WTC11 (cell line): ENCODE results near the gene UBL7.

Source experiments
- GTF2I ChIP-seq: fragments of 250-450 bp; sonication (Bioruptor Pico); conservative IDR thresholded peaks from 2 replicates; pipeline ENCODE4 v1.4.0; 2021; ENCODE audit warnings: mild to moderate bottlenecking
- MAX ChIP-seq: sonication (generic); formaldehyde crosslinking; IDR thresholded peaks from 2 replicates; pipeline ENCODE4 v1.8.0; 2022; ENCODE audit warnings: mild to moderate bottlenecking, missing genetic modification reagents
- NFYB ChIP-seq: sonication (generic); formaldehyde crosslinking; conservative IDR thresholded peaks from 2 replicates; pipeline ENCODE4 v1.8.0; 2022; ENCODE audit warnings: low read depth, missing genetic modification reagents
- SP1 ChIP-seq: sonication (generic); formaldehyde crosslinking; conservative IDR thresholded peaks from 2 replicates; pipeline ENCODE4 v1.8.1; 2022; ENCODE audit warnings: missing genetic modification reagents
- ZNF416 ChIP-seq: fragments of 250-450 bp; sonication (Bioruptor Pico); IDR thresholded peaks from 2 replicates; pipeline ENCODE4 v1.9.0; 2021; ENCODE audit warnings: mild to moderate bottlenecking, inconsistent platforms
- TF ChIP-seq, protein P1 (sequence below): sonication (generic); formaldehyde crosslinking; IDR thresholded peaks from 2 replicates; pipeline ENCODE4 v1.8.0; 2022; ENCODE audit warnings: mild to moderate bottlenecking, missing genetic modification reagents
- TF ChIP-seq, protein P2 (sequence below): sonication (generic); formaldehyde crosslinking; IDR thresholded peaks from 2 replicates; pipeline ENCODE4 v1.8.0; 2022; ENCODE audit warnings: mild to moderate bottlenecking, missing genetic modification reagents
- TF ChIP-seq, protein P3 (sequence below): fragments of 200-600 bp; IDR thresholded peaks from 2 replicates; pipeline ENCODE4 v1.8.0; 2022; ENCODE audit warnings: antibody characterized with exemption
- TF ChIP-seq, protein P4 (sequence below): fragments of 250-450 bp; sonication (Bioruptor Pico); IDR thresholded peaks from 2 replicates; pipeline ENCODE4 v1.9.0; 2021; ENCODE audit warnings: mild to moderate bottlenecking

- TF ChIP-seq, protein P1, sequence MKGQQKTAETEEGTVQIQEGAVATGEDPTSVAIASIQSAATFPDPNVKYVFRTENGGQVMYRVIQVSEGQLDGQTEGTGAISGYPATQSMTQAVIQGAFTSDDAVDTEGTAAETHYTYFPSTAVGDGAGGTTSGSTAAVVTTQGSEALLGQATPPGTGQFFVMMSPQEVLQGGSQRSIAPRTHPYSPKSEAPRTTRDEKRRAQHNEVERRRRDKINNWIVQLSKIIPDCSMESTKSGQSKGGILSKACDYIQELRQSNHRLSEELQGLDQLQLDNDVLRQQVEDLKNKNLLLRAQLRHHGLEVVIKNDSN, result no peak
- TF ChIP-seq, protein P2, sequence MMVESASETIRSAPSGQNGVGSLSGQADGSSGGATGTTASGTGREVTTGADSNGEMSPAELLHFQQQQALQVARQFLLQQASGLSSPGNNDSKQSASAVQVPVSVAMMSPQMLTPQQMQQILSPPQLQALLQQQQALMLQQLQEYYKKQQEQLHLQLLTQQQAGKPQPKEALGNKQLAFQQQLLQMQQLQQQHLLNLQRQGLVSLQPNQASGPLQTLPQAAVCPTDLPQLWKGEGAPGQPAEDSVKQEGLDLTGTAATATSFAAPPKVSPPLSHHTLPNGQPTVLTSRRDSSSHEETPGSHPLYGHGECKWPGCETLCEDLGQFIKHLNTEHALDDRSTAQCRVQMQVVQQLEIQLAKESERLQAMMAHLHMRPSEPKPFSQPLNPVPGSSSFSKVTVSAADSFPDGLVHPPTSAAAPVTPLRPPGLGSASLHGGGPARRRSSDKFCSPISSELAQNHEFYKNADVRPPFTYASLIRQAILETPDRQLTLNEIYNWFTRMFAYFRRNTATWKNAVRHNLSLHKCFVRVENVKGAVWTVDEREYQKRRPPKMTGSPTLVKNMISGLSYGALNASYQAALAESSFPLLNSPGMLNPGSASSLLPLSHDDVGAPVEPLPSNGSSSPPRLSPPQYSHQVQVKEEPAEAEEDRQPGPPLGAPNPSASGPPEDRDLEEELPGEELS (CRISPR knock-in tag), result no peak
- TF ChIP-seq, protein P3, sequence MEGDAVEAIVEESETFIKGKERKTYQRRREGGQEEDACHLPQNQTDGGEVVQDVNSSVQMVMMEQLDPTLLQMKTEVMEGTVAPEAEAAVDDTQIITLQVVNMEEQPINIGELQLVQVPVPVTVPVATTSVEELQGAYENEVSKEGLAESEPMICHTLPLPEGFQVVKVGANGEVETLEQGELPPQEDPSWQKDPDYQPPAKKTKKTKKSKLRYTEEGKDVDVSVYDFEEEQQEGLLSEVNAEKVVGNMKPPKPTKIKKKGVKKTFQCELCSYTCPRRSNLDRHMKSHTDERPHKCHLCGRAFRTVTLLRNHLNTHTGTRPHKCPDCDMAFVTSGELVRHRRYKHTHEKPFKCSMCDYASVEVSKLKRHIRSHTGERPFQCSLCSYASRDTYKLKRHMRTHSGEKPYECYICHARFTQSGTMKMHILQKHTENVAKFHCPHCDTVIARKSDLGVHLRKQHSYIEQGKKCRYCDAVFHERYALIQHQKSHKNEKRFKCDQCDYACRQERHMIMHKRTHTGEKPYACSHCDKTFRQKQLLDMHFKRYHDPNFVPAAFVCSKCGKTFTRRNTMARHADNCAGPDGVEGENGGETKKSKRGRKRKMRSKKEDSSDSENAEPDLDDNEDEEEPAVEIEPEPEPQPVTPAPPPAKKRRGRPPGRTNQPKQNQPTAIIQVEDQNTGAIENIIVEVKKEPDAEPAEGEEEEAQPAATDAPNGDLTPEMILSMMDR, result no peak
- TF ChIP-seq NFYB (CRISPR knock-in tag) (no peak), GTF2I (CRISPR knock-in tag) (no peak), MAX (CRISPR knock-in tag) (no peak), ZNF416 (CRISPR knock-in tag) (no peak), SP1 (CRISPR knock-in tag) (no peak)
- TF ChIP-seq, protein P4, sequence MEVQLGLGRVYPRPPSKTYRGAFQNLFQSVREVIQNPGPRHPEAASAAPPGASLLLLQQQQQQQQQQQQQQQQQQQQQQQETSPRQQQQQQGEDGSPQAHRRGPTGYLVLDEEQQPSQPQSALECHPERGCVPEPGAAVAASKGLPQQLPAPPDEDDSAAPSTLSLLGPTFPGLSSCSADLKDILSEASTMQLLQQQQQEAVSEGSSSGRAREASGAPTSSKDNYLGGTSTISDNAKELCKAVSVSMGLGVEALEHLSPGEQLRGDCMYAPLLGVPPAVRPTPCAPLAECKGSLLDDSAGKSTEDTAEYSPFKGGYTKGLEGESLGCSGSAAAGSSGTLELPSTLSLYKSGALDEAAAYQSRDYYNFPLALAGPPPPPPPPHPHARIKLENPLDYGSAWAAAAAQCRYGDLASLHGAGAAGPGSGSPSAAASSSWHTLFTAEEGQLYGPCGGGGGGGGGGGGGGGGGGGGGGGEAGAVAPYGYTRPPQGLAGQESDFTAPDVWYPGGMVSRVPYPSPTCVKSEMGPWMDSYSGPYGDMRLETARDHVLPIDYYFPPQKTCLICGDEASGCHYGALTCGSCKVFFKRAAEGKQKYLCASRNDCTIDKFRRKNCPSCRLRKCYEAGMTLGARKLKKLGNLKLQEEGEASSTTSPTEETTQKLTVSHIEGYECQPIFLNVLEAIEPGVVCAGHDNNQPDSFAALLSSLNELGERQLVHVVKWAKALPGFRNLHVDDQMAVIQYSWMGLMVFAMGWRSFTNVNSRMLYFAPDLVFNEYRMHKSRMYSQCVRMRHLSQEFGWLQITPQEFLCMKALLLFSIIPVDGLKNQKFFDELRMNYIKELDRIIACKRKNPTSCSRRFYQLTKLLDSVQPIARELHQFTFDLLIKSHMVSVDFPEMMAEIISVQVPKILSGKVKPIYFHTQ (CRISPR knock-in tag), result no peak
These were observed 57.9 kb downstream of the UBL7 start for GRCh38 chr15:74402873-74403587.
